Measurements from ENCODE around the gene FREM1.

The FREM1 gene

GRCh38 chr9:14752871-14753270, 157.4 kb downstream of the FREM1 start:
- H3K27me3 ChIP-seq (ENCODE audit: insufficient read depth, poor library complexity, severe bottlenecking): peaks cover 8% of the 10 kb centered on the region

DNA sequence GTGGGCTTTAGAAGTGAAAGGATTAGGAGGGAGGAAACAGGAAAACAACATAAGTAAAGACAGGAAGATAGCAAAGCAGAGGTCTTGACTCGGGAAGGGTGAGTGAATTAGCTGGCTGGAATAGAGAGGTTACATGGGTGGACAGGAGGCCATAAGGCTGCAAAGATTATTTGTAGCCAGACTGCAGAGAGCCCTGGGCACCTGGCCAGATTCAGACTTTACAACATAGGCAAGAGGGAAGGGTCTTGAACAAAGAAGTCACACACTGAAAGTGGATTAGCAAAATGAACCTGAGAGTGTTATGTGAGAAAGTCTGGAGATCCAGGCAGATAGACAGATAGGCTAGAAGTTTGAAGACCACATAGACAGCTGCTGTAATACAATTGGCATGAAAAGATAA, 158.0 kb downstream of the FREM1 start:
- Histone ChIP-seq H3K36me3 (ENCODE audit: low read depth) (no peaks in the 10 kb centered on the region), H3K27me3 (ENCODE audit: insufficient read depth, poor library complexity, severe bottlenecking) (peaks cover 8% of the 10 kb centered on the region), H3K27ac (ENCODE audit: poor library complexity, severe bottlenecking) (no peak overlapping the region), H3K4me3 (ENCODE audit: severe bottlenecking) (no peak overlapping the region), H3K4me1 (ENCODE audit: insufficient read depth, poor library complexity, severe bottlenecking) (no peaks in the 10 kb centered on the region), H3K9me3 (ENCODE audit: severe bottlenecking) (no peaks in the 10 kb centered on the region)
- ATAC-seq (ENCODE audit: low read depth) (no peak), DNase-seq (ENCODE audit: low spot score) (no peak)
- TF ChIP-seq CTCF (IDR thresholded peaks at IDR 0.05; ENCODE audit: poor library complexity, severe bottlenecking): no peak

More at GRCh38 chr9:14752871-14753270, 157.4 kb downstream of the FREM1 start:
- ATAC-seq (ENCODE audit: low read depth) (no peak), DNase-seq (ENCODE audit: low spot score) (no peak)
- Histone ChIP-seq H3K27ac (ENCODE audit: poor library complexity, severe bottlenecking) (no peak overlapping the region), H3K4me3 (ENCODE audit: severe bottlenecking) (no peak overlapping the region), H3K4me1 (ENCODE audit: insufficient read depth, poor library complexity, severe bottlenecking) (no peaks in the 10 kb centered on the region), H3K36me3 (ENCODE audit: low read depth) (no peaks in the 10 kb centered on the region), H3K9me3 (ENCODE audit: severe bottlenecking) (no peaks in the 10 kb centered on the region)
- TF ChIP-seq CTCF (IDR thresholded peaks at IDR 0.05; ENCODE audit: poor library complexity, severe bottlenecking): no peak

- no peak for ATAC-seq (ENCODE audit: low read depth)
- H3K27ac ChIP-seq (ENCODE audit: poor library complexity, severe bottlenecking): no peak overlapping the region
- DNase-seq (ENCODE audit: low spot score): no peak
- peaks cover 2% of the 10 kb centered on the region for H3K27me3 ChIP-seq (ENCODE audit: insufficient read depth, poor library complexity, severe bottlenecking)
- no peaks in the 10 kb centered on the region for H3K36me3 ChIP-seq (ENCODE audit: low read depth)
- no peak overlapping the region for H3K4me3 ChIP-seq (ENCODE audit: severe bottlenecking)
- H3K4me1 ChIP-seq (ENCODE audit: insufficient read depth, poor library complexity, severe bottlenecking): no peaks in the 10 kb centered on the region
- H3K9me3 ChIP-seq (ENCODE audit: severe bottlenecking): no peaks in the 10 kb centered on the region
- no peak for TF ChIP-seq CTCF (IDR thresholded peaks at IDR 0.05; ENCODE audit: poor library complexity, severe bottlenecking)
Observed at GRCh38 chr9:14750821-14751220, 159.4 kb downstream of the FREM1 start.

GRCh38 chr9:14749741-14750211, 160.5 kb downstream of the FREM1 start:
- H3K36me3 ChIP-seq (ENCODE audit: low read depth): no peaks in the 10 kb centered on the region
- DNase-seq (ENCODE audit: low spot score): no peak
- H3K4me3 ChIP-seq (ENCODE audit: severe bottlenecking): no peak overlapping the region
- no peaks in the 10 kb centered on the region for H3K9me3 ChIP-seq (ENCODE audit: severe bottlenecking)
- H3K4me1 ChIP-seq (ENCODE audit: insufficient read depth, poor library complexity, severe bottlenecking): no peaks in the 10 kb centered on the region
- no peak overlapping the region for H3K27ac ChIP-seq (ENCODE audit: poor library complexity, severe bottlenecking)
- peaks cover 2% of the 10 kb centered on the region for H3K27me3 ChIP-seq (ENCODE audit: insufficient read depth, poor library complexity, severe bottlenecking)
- ATAC-seq (ENCODE audit: low read depth): no peak
- TF ChIP-seq CTCF (IDR thresholded peaks at IDR 0.05; ENCODE audit: poor library complexity, severe bottlenecking): no peak

- no peak for TF ChIP-seq CTCF (IDR thresholded peaks at IDR 0.05; ENCODE audit: poor library complexity, severe bottlenecking)
- no peak for ATAC-seq (ENCODE audit: low read depth)
- H3K27me3 ChIP-seq (ENCODE audit: insufficient read depth, poor library complexity, severe bottlenecking): peaks cover 2% of the 10 kb centered on the region
Observed at GRCh38 chr9:14748373-14748772, 161.9 kb downstream of the FREM1 start.

More at GRCh38 chr9:14748373-14748772, 161.9 kb downstream of the FREM1 start:
- H3K27ac ChIP-seq (ENCODE audit: poor library complexity, severe bottlenecking): no peak overlapping the region
- H3K36me3 ChIP-seq (ENCODE audit: low read depth): no peaks in the 10 kb centered on the region
- no peaks in the 10 kb centered on the region for H3K9me3 ChIP-seq (ENCODE audit: severe bottlenecking)
- H3K4me1 ChIP-seq (ENCODE audit: insufficient read depth, poor library complexity, severe bottlenecking): no peaks in the 10 kb centered on the region
- no peak overlapping the region for H3K4me3 ChIP-seq (ENCODE audit: severe bottlenecking)
- no peak for DNase-seq (ENCODE audit: low spot score)

Data from RWPE2 (cell line).